SK-N-SH treated with all-trans-retinoic acid at 6 μM for 48 hours (cell line): ENCODE data around the gene ASB7.

ENCODE experiments used
- ATAC-seq: fragments of 200-7000 bp; cut with Tn5 transposase; 3 replicates; pipeline ENCODE4 v1.9.1; 2020; ENCODE audit warnings: mild to moderate bottlenecking, moderate library complexity
- ARNTL ChIP-seq: fragments of 450-650 bp; formaldehyde crosslinking; IDR thresholded peaks from 2 replicates; pipeline ENCODE4 v1.5.0; 2020; ENCODE audit warnings: low read depth, mild to moderate bottlenecking, moderate library complexity, borderline replicate concordance
- CREB5 ChIP-seq: fragments of 250-450 bp; sonication (Bioruptor Pico); IDR thresholded peaks from 2 replicates; pipeline ENCODE4 v1.5.1; 2020; ENCODE audit warnings: low read depth, mild to moderate bottlenecking, moderate library complexity
- ESRRG ChIP-seq: fragments of 250-450 bp; sonication (Bioruptor Pico); IDR thresholded peaks from 2 replicates; pipeline ENCODE4 v1.6.1; 2021; ENCODE audit warnings: mild to moderate bottlenecking
- GLIS3 ChIP-seq: fragments of 250-450 bp; sonication (Bioruptor Pico); IDR thresholded peaks from 2 replicates; pipeline ENCODE4 v1.5.0; 2020; ENCODE audit warnings: mild to moderate bottlenecking, moderate library complexity
- ISL1 ChIP-seq: fragments of 250-450 bp; sonication (Bioruptor Pico); IDR thresholded peaks from 2 replicates; pipeline ENCODE4 v2.1.2; 2022; ENCODE audit warnings: mild to moderate bottlenecking, moderate library complexity
- PPARA ChIP-seq: fragments of 250-450 bp; sonication (Bioruptor Pico); IDR thresholded peaks from 2 replicates; pipeline ENCODE4 v1.5.0; 2020; ENCODE audit warnings: mild to moderate bottlenecking, borderline replicate concordance
- RARB ChIP-seq: fragments of 250-450 bp; sonication (Bioruptor Pico); IDR thresholded peaks from 2 replicates; pipeline ENCODE4 v1.8.0; 2021; ENCODE audit warnings: mild to moderate bottlenecking, moderate library complexity
- SNAI2 ChIP-seq: fragments of 250-450 bp; sonication (Bioruptor Pico); IDR thresholded peaks from 2 replicates; pipeline ENCODE4 v1.5.0; 2020; ENCODE audit warnings: mild to moderate bottlenecking, moderate library complexity
- TCF4 ChIP-seq: fragments of 250-450 bp; sonication (Bioruptor Pico); IDR thresholded peaks from 2 replicates; pipeline ENCODE4 v1.8.0; 2021; ENCODE audit warnings: mild to moderate bottlenecking, moderate library complexity, borderline replicate concordance
- TOX ChIP-seq: fragments of 250-450 bp; sonication (Bioruptor Pico); IDR thresholded peaks from 2 replicates; pipeline ENCODE4 v1.8.0; 2021; ENCODE audit warnings: mild to moderate bottlenecking, moderate library complexity, borderline replicate concordance
- TSHZ2 ChIP-seq: fragments of 250-450 bp; sonication (Bioruptor Pico); IDR thresholded peaks from 2 replicates; pipeline ENCODE4 v1.5.0; 2020; ENCODE audit warnings: mild to moderate bottlenecking, moderate library complexity
- ZC3H10 ChIP-seq: fragments of 250-450 bp; sonication (Bioruptor Pico); IDR thresholded peaks from 2 replicates; pipeline ENCODE4 v1.5.1; 2021; ENCODE audit warnings: mild to moderate bottlenecking, moderate library complexity
- ZFP3 ChIP-seq: fragments of 250-450 bp; sonication (Bioruptor Pico); IDR thresholded peaks from 2 replicates; pipeline ENCODE4 v1.5.0; 2020; ENCODE audit warnings: mild to moderate bottlenecking, moderate library complexity
- ZFP30 ChIP-seq: fragments of 450-650 bp; formaldehyde crosslinking; IDR thresholded peaks from 2 replicates; pipeline ENCODE4 v1.5.0; 2022; ENCODE audit warnings: mild to moderate bottlenecking, moderate library complexity
- ZNF565 ChIP-seq: fragments of 450-650 bp; formaldehyde crosslinking; conservative IDR thresholded peaks from 2 replicates; pipeline ENCODE4 v1.5.0; 2020; ENCODE audit warnings: low read depth, mild to moderate bottlenecking, moderate library complexity
- ZNF70 ChIP-seq: fragments of 450-650 bp; formaldehyde crosslinking; IDR thresholded peaks from 2 replicates; pipeline ENCODE4 v1.5.0; 2020; ENCODE audit warnings: mild to moderate bottlenecking, moderate library complexity
- ZNF8 ChIP-seq: fragments of 450-650 bp; formaldehyde crosslinking; IDR thresholded peaks from 2 replicates; pipeline ENCODE4 v1.5.0; 2020; ENCODE audit warnings: mild to moderate bottlenecking, moderate library complexity
- TF ChIP-seq, protein P1 (sequence below): fragments of 250-450 bp; sonication (Bioruptor Pico); IDR thresholded peaks from 2 replicates; pipeline ENCODE4 v1.8.0; 2021; ENCODE audit warnings: low read depth, mild to moderate bottlenecking, moderate library complexity, borderline replicate concordance
- TF ChIP-seq, protein P2 (sequence below): fragments of 250-450 bp; sonication (Bioruptor Pico); IDR thresholded peaks from 2 replicates; pipeline ENCODE4 v1.8.0; 2020; ENCODE audit warnings: mild to moderate bottlenecking, moderate library complexity, borderline replicate concordance

Gene ASB7

GRCh38 chr15:100591835-100592234 is 10.6 kb upstream of the ASB7 start (continued):
- TF ChIP-seq, protein P1, sequence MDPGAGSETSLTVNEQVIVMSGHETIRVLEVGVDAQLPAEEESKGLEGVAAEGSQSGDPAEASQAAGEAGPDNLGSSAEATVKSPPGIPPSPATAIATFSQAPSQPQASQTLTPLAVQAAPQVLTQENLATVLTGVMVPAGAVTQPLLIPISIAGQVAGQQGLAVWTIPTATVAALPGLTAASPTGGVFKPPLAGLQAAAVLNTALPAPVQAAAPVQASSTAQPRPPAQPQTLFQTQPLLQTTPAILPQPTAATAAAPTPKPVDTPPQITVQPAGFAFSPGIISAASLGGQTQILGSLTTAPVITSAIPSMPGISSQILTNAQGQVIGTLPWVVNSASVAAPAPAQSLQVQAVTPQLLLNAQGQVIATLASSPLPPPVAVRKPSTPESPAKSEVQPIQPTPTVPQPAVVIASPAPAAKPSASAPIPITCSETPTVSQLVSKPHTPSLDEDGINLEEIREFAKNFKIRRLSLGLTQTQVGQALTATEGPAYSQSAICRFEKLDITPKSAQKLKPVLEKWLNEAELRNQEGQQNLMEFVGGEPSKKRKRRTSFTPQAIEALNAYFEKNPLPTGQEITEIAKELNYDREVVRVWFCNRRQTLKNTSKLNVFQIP, result no peak
- no peak for TF ChIP-seq CREB5 (CRISPR knock-in tag)
- TF ChIP-seq ZNF8 (CRISPR knock-in tag), result no peak
- TF ChIP-seq ZC3H10 (CRISPR knock-in tag), result no peak
- TF ChIP-seq PPARA (CRISPR knock-in tag), result no peak
- TF ChIP-seq ESRRG (CRISPR knock-in tag), result no peak
- TF ChIP-seq GLIS3 (CRISPR knock-in tag), result no peak
- TF ChIP-seq ZFP3 (CRISPR knock-in tag), result no peak
- no peak for TF ChIP-seq ARNTL
- no peak for TF ChIP-seq TOX
- TF ChIP-seq ZNF70 (CRISPR knock-in tag), result no peak

GRCh38 chr15:100592898-100593297 is 9.5 kb upstream of the ASB7 start:
- ATAC-seq, result no peak
- TF ChIP-seq ARNTL (no peak), ZNF70 (CRISPR knock-in tag) (no peak), ZFP30 (CRISPR knock-in tag) (no peak), ESRRG (CRISPR knock-in tag) (no peak), ZFP3 (CRISPR knock-in tag) (no peak), GLIS3 (CRISPR knock-in tag) (no peak), CREB5 (CRISPR knock-in tag) (no peak), PPARA (CRISPR knock-in tag) (no peak)
- TF ChIP-seq, protein P2, sequence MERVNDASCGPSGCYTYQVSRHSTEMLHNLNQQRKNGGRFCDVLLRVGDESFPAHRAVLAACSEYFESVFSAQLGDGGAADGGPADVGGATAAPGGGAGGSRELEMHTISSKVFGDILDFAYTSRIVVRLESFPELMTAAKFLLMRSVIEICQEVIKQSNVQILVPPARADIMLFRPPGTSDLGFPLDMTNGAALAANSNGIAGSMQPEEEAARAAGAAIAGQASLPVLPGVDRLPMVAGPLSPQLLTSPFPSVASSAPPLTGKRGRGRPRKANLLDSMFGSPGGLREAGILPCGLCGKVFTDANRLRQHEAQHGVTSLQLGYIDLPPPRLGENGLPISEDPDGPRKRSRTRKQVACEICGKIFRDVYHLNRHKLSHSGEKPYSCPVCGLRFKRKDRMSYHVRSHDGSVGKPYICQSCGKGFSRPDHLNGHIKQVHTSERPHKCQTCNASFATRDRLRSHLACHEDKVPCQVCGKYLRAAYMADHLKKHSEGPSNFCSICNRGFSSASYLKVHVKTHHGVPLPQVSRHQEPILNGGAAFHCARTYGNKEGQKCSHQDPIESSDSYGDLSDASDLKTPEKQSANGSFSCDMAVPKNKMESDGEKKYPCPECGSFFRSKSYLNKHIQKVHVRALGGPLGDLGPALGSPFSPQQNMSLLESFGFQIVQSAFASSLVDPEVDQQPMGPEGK, result no peak
- TF ChIP-seq, protein P1, result no peak
- TF ChIP-seq, all 23 proteins: peak for 0

- TF ChIP-seq, protein P2, result no peak
- TF ChIP-seq ISL1 (CRISPR knock-in tag), result no peak
- TF ChIP-seq ESRRG (CRISPR knock-in tag), result no peak
- TF ChIP-seq CREB5 (CRISPR knock-in tag), result no peak
- TF ChIP-seq, protein P1, result no peak
- TF ChIP-seq ZFP30 (CRISPR knock-in tag), result no peak
- no peak for TF ChIP-seq GLIS3 (CRISPR knock-in tag)
- TF ChIP-seq PPARA (CRISPR knock-in tag), result no peak
- TF ChIP-seq SNAI2 (CRISPR knock-in tag), result no peak
- no peak for TF ChIP-seq TCF4 (CRISPR knock-in tag)
- no peak for TF ChIP-seq ZFP3 (CRISPR knock-in tag)
- TF ChIP-seq ZNF565 (CRISPR knock-in tag), result no peak
- TF ChIP-seq TOX, result no peak
- no peak for TF ChIP-seq ZNF8 (CRISPR knock-in tag)
- no peak for TF ChIP-seq ARNTL
- TF ChIP-seq RARB (CRISPR knock-in tag), result no peak
- no peak for TF ChIP-seq ZC3H10 (CRISPR knock-in tag)
- no peak for TF ChIP-seq TSHZ2 (CRISPR knock-in tag)
- no peak for ATAC-seq
Observed at GRCh38 chr15:100593431-100593830, 9.0 kb upstream of the ASB7 start.
